Sigmoid colon (tissue), 7 donors: ENCODE results near the gene GCH1. TPM values are rescaled to one million over a fixed set of nuclear protein-coding genes. Genes with fewer than 3 reads are reported as not detected.
"Not testable (repeated sequence)": the region's sequence is repeated elsewhere in the genome, so short reads cannot be mapped to it uniquely, and the experiment has no call there.

Experiments
- DNase-seq: peaks from one replicate; pipeline ENCODE4 v3.0.0-alpha.2; 2019
- H3K27ac ChIP-seq, 4 donors: fragments of 200-600 bp; sonication (generic); one replicate each; pipeline ENCODE4 v1.5.1; 2016 to 2019; ENCODE audit warnings: mild to moderate bottlenecking in 1 of 4
- H3K27me3 ChIP-seq, 3 donors: fragments of 200-600 bp; sonication (generic); one replicate each; pipeline ENCODE4 v1.5.1; 2019; ENCODE audit warnings: mild to moderate bottlenecking in 1 of 3
- H3K36me3 ChIP-seq, 4 donors: fragments of 200-600 bp; sonication (generic); one replicate each; pipeline ENCODE4 v1.5.1; 2016 to 2019
- H3K4me1 ChIP-seq, 4 donors: fragments of 200-600 bp; sonication (generic); one replicate each; pipeline ENCODE4 v1.5.1; 2017 to 2019
- H3K4me3 ChIP-seq, 4 donors: fragments of 200-600 bp; sonication (generic); one replicate each; pipeline ENCODE4 v1.5.1; 2017 to 2019; ENCODE audit warnings: mild to moderate bottlenecking in 2 of 4, moderate library complexity in 1 of 4
- H3K9me3 ChIP-seq, 4 donors: fragments of 200-600 bp in 3 of 4; sonication (generic) in 3 of 4; one replicate each; pipeline versions ENCODE4 v1.5.1 to v1.6.1; 2013 to 2019
- CTCF ChIP-seq, 4 experiments: fragments of 450-650 bp in 3 of 4; fragments of 200-600 bp in 1 of 4; IDR thresholded peaks; one replicate each; pipeline ENCODE4 v1.5.1; 2016 to 2019; ENCODE audit warnings: antibody characterized with exemption in 4 of 4, mild to moderate bottlenecking in 3 of 4, moderate library complexity in 2 of 4
- EP300 ChIP-seq, 4 donors: sonication (generic); formaldehyde crosslinking; IDR thresholded peaks; one replicate each; pipeline ENCODE4 v1.6.1; 2017; ENCODE audit warnings: antibody characterized with exemption in 4 of 4
- POLR2A ChIP-seq, 2 donors: fragments of 450-650 bp; IDR thresholded peaks; one replicate each; pipeline ENCODE4 v1.6.1; 2016; ENCODE audit warnings: antibody characterized with exemption in 2 of 2, mild to moderate bottlenecking in 2 of 2, moderate library complexity in 2 of 2
- POLR2AphosphoS5 ChIP-seq, 4 donors: sonication (generic); formaldehyde crosslinking; IDR thresholded peaks; one replicate each; pipeline ENCODE4 v1.6.1; 2017; ENCODE audit warnings: antibody characterized with exemption in 4 of 4
- WGBS, 2 donors: extraction: QIAGEN DNeasy Blood & Tissue Kit; methylation state at CpG; one replicate each; pipeline ENCODE4 v1.1.7; 2013; 5-methylcytosine and 5-hydroxymethylcytosine counted together
- intact Hi-C: fragments of 100-400 bp; cut with DNase I; formaldehyde crosslinking; loops from one replicate; pipeline ENCODE4 v1.15.1; 2023
- polyA plus RNA-seq, 3 donors: library from polyadenylated mRNA; stranded (reverse); fragments of 200-250 nt; gene quantifications; one replicate each; pipeline ENCODE4 v1.2.3, GENCODE V29; 2013
- total RNA-seq, 4 donors: library from RNA; depleted of rRNA; stranded (reverse); fragments of >200 nt; gene quantifications; one replicate each; pipeline ENCODE4 v1.1.0, GENCODE V29; 2016
- donor health status: healthy with polysubstance abuse.
- donor health status: Bipolar disorder and iron deficiency.
- donor health status: healthy.

Gene GCH1
- total and polyA plus RNA-seq, 7 donors: 3.2 to 46.2 (median 8.1) TPM

GRCh38 chr14:54803396-54803795 lies 99.2 kb downstream of the GCH1 start:
- WGBS, 2 donors: 23 to 63% methylated on average over 7 of the region's 7 CpGs
- DNase-seq: no peak
- peaks cover 0 to 8% (median 3%) of the 10 kb centered on the region in 4 donors for H3K4me1 ChIP-seq
- H3K27ac ChIP-seq: no peak overlapping the region
- intact Hi-C loops: no loop called here
- H3K9me3 ChIP-seq: no peaks in the 10 kb centered on the region
- H3K36me3 ChIP-seq: no peaks in the 10 kb centered on the region
- H3K4me3 ChIP-seq: no peak overlapping the region
- no peaks in the 10 kb centered on the region for H3K27me3 ChIP-seq
- no peak for TF ChIP-seq EP300 (IDR thresholded peaks at IDR 0.05)
- no peak for TF ChIP-seq CTCF (IDR thresholded peaks at IDR 0.05)
- no peak for TF ChIP-seq POLR2A (IDR thresholded peaks at IDR 0.05)
- TF ChIP-seq POLR2AphosphoS5 (IDR thresholded peaks at IDR 0.05): no peak

- intact Hi-C loops, H3K9me3 ChIP-seq, DNase-seq, H3K27ac ChIP-seq, H3K27me3 ChIP-seq, H3K36me3 ChIP-seq, H3K4me1 ChIP-seq, H3K4me3 ChIP-seq: not testable (repeated sequence)
- WGBS, 2 donors: 93 to 94% methylated on average over 2 of the region's 2 CpGs
Observed at GRCh38 chr14:54801482-54801881, 101.1 kb downstream of the GCH1 start.

GRCh38 chr14:54798465-54799124 lies 104.0 kb downstream of the GCH1 start:
- Histone ChIP-seq H3K4me3 (no peak overlapping the region), H3K4me1 (no peaks in the 10 kb centered on the region), H3K27ac (no peak overlapping the region), H3K36me3 (no peaks in the 10 kb centered on the region), H3K9me3 (peaks cover 0 to 9% (median 2%) of the 10 kb centered on the region in 4 donors), H3K27me3 (no peaks in the 10 kb centered on the region)
- intact Hi-C loops: no loop called here
- no peak for DNase-seq
- 90 to 93% methylated on average over 9 of the region's 9 CpGs for WGBS, 2 donors
- no peak for TF ChIP-seq CTCF (IDR thresholded peaks at IDR 0.05)
- TF ChIP-seq POLR2AphosphoS5 (IDR thresholded peaks at IDR 0.05): no peak
- TF ChIP-seq EP300 (IDR thresholded peaks at IDR 0.05): no peak

GRCh38 chr14:54797986-54798385 lies 104.6 kb downstream of the GCH1 start:
- Histone ChIP-seq H3K27me3 (no peaks in the 10 kb centered on the region), H3K36me3 (peaks cover 0 to 2% (median 0%) of the 10 kb centered on the region in 4 donors), H3K4me1 (no peaks in the 10 kb centered on the region), H3K27ac (no peak overlapping the region), H3K4me3 (no peak overlapping the region), H3K9me3 (peaks cover 0 to 9% (median 2%) of the 10 kb centered on the region in 4 donors)
- DNase-seq: no peak
- TF ChIP-seq POLR2AphosphoS5 (IDR thresholded peaks at IDR 0.05) (no peak), POLR2A (IDR thresholded peaks at IDR 0.05) (no peak), CTCF (IDR thresholded peaks at IDR 0.05) (no peak), EP300 (IDR thresholded peaks at IDR 0.05) (no peak)
- WGBS, 2 donors: 49 to 68% methylated on average over 4 of the region's 4 CpGs
- intact Hi-C loops: no loop called here

- no peak overlapping the region for H3K27ac ChIP-seq
- TF ChIP-seq CTCF (IDR thresholded peaks at IDR 0.05) (no peak), POLR2AphosphoS5 (IDR thresholded peaks at IDR 0.05) (no peak), EP300 (IDR thresholded peaks at IDR 0.05) (no peak), POLR2A (IDR thresholded peaks at IDR 0.05) (no peak)
- H3K36me3 ChIP-seq: peaks cover 0 to 6% (median 0%) of the 10 kb centered on the region in 4 donors
- no peaks in the 10 kb centered on the region for H3K27me3 ChIP-seq
- DNase-seq: no peak
- WGBS, 2 donors: 88 to 93% methylated on average over 6 of the region's 6 CpGs
- intact Hi-C loops: no loop called here
- no peak overlapping the region for H3K4me3 ChIP-seq
- H3K4me1 ChIP-seq: no peaks in the 10 kb centered on the region
- H3K9me3 ChIP-seq: peaks cover 0 to 9% (median 2%) of the 10 kb centered on the region in 4 donors
Observed at GRCh38 chr14:54797556-54797955, 105.1 kb downstream of the GCH1 start.
